Measurements from ENCODE around the gene PPP1R12B. TPM values are rescaled to one million over a fixed set of nuclear protein-coding genes. Genes with fewer than 3 reads are reported as not detected.

Gene PPP1R12B
- total RNA-seq, 1 donor from 2014 or later: 636 TPM

Other genes starting within 250 kb of the PPP1R12B start
- 0.05 TPM for gene GPR37L1, start 225.8 kb upstream of the PPP1R12B start, total RNA-seq
- gene ARL8A, start 204.0 kb upstream of the PPP1R12B start, total RNA-seq: 69.5 TPM
- gene PTPN7, start 188.1 kb upstream of the PPP1R12B start, total RNA-seq: 0.27 TPM
- gene LGR6, start 154.9 kb upstream of the PPP1R12B start, total RNA-seq: 3.9 TPM
- gene UBE2T, start 6.8 kb upstream of the PPP1R12B start, total RNA-seq: 14.1 TPM